ENCODE data around the gene RIN2.
A peak's percentile ranks its signal among the peaks of the same experiment; 100 is the strongest.
"Not testable (repeated sequence)": the region's sequence is repeated elsewhere in the genome, so short reads cannot be mapped to it uniquely, and the experiment has no call there.

The RIN2 gene

GRCh38 chr20:19739351-19739750 lies 18.7 kb upstream of the RIN2 start:
- no peak for DNase-seq (ENCODE audit: low spot score)

DNA sequence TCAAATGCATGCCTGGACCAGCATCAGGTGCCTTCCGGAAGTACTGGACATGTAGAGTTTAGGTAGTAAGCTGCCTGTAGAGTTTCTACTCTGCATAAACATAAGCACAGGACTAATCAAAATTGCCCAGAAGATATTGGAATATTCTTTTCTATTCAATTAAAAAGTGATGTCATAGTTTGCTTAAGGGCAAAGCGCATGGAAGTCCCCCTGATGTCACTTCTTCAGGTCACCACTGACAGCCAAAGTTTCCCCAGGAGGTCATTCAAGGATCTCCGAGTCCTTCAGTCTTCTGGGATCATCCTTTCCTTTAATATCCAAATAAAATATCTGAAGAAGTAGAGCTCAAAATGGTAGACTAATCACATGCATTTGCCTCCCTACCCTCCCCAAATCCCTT lies 17.5 kb upstream of the RIN2 start:
- no peak for DNase-seq (ENCODE audit: low spot score)

DNA sequence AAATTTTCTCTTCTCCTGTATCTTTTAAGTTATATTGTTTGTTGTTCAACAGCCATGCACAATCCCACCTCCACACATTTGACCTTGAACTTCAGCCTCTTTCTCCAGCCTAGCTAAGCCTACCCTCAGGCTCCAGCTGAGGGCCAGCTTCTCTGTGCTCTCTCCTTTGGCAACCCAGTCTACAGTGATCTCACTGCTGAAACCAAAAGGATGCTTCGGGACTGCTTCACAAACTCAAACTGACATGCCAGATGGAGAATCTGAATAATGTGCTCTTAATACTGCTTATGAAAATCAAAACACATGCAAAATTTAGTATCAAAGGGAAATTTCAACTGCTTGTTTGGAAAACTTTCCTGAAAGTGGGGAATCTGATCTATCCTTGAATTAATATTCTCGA lies 16.1 kb upstream of the RIN2 start:
- DNase-seq (ENCODE audit: low spot score): no peak

GRCh38 chr20:19742974-19743639 lies 15.0 kb upstream of the RIN2 start:
- DNase-seq (ENCODE audit: low spot score): no peak

DNA sequence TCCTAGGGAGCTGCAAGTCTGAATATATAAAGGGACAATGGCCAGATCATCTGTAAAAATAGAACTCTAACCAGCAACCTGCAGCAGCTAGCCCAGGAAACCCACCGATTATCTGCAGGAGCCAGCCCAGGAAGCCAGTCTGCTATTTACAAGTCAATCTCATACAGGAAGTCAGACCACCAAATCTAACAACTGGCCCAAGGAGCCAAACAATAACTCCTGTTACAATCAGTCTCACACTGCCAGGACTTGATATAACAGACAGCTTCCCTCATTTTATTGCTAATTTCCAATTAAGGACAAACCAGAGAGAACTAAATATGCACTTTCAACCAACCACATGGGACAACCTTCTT lies 14.4 kb upstream of the RIN2 start:
- DNase-seq (ENCODE audit: low spot score): no peak

DNA sequence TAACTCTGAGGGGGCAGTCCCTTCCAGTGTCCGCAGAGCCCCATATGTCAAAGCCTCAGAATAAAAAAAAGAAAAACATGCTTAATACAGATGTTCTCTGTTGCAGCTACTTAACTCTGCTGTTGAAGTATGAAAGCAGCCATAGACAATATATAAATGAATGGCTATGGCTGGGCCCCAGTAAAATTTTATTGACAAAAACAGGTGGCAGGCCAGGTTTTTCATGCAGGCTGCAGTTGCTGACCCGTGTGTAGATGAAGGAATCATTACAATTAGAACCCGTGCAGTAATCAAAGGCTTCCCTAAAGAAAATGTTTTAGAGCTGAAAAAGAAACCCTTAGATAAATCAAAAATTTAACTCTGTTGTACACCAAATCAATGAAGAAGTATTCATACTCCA lies 13.0 kb upstream of the RIN2 start:
- DNase-seq (ENCODE audit: low spot score): no peak

DNA sequence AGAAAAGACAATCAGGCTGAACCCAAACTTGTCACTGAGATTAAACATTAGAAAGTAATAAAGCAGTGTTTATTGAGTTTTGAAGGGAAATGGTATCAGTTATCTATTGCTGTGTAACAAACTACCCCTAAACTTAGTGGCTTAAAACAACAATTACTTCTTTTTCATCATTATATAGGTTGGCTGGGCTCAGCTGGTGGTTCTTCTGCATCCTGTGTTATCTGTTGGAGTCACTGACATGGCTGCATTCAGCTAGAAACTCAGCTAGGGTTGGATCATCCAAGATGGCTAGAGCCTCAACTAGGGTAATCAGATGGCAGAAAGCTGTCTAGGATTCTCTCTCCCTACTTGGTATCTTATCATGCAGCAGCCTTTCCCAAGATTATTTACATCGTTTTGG lies 12.5 kb upstream of the RIN2 start:
- no peak for DNase-seq (ENCODE audit: low spot score)

DNA sequence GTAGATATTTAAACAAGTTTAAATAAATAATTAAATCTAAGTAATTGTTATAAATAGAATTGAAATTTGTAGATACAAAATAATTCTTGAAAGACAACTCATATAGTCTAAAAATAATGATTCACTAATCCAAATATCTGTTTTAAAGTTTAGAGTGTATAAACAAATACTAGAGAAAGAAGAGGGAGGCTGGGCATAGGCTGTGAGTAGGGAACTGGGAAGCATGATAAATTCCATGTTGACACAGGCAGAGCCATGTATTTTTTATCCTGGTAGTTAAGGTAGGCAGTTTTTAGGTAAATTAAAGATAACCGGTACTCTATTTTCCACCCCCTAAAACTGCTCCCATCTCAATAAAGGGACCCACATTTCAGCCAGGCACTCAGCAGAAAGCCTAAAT lies 11.7 kb upstream of the RIN2 start:
- no peak for DNase-seq (ENCODE audit: low spot score)

DNA sequence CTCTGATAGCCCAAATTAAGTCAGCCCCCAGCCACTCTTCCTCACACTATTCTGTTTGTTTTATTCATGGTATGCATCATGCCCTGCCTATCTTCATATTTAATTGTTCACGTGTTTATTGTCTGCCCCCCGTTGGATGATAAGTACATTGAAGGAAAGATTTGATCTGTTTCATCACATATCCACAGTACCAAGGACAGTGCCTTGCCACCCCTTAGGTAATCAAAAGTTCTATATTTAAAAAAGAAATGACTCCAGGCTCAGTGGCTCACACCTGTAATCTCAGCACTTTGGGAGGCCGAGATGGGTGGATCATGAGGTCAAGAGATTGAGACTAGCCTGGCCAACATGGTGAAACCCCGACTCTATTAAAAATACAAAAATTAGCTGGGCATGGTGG lies 10.2 kb upstream of the RIN2 start:
- DNase-seq (ENCODE audit: low spot score): no peak

DNA sequence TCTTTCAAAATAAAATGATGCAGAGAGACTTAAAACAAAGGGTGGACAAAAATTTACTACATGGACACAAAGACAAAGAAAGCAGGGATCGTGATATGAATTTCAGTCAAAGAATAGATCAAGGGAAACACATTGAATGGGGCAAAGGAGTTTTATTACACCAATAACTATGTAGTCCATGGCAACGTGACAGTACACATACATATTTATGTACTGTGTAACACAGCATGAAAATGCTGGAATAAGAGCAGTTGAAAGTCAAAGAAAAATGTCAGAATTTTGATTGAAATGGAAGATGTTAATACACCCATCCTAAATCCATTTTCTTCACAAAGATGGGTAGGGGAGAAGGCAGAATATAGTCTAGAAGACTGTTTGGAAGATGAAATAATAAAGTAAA lies 9.4 kb upstream of the RIN2 start:
- no peak for DNase-seq (ENCODE audit: low spot score)

- peak; percentile 25 for DNase-seq (ENCODE audit: low spot score)
Observed at GRCh38 chr20:19749618-19750071, 8.4 kb upstream of the RIN2 start.

DNA sequence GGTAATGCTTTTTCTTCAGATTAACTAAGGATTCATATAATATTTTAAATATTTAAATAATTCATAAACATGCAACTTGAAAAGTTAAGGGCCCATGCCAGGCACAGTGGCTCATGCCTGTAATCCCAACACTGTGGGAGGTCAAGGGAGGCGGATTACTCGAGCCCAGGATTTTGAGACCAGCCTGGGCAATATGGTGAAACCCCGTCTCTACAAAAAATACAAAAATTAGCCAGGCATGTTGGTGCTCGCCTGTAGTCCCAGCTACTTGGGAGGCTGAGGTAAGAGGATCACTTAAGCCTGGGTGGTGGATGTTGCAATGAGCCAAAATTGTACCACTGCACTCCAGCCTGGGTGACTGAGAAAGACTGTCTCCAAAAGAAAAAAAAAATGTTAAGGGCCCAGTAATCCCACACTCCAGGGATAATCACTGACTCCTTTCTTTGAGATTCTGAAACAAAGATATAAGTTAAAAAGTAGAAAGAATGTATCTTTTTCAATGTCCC lies 7.9 kb upstream of the RIN2 start:
- DNase-seq (ENCODE audit: low spot score): no peak

- no peak for DNase-seq (ENCODE audit: low spot score)
Observed at GRCh38 chr20:19750907-19751636, 7.0 kb upstream of the RIN2 start.

GRCh38 chr20:19754201-19754600 lies 3.9 kb upstream of the RIN2 start:
- DNase-seq (ENCODE audit: low spot score): not testable (repeated sequence)

- no peak for DNase-seq (ENCODE audit: low spot score)
Observed at GRCh38 chr20:19756761-19757486, 1.1 kb upstream of the RIN2 start.

DNA sequence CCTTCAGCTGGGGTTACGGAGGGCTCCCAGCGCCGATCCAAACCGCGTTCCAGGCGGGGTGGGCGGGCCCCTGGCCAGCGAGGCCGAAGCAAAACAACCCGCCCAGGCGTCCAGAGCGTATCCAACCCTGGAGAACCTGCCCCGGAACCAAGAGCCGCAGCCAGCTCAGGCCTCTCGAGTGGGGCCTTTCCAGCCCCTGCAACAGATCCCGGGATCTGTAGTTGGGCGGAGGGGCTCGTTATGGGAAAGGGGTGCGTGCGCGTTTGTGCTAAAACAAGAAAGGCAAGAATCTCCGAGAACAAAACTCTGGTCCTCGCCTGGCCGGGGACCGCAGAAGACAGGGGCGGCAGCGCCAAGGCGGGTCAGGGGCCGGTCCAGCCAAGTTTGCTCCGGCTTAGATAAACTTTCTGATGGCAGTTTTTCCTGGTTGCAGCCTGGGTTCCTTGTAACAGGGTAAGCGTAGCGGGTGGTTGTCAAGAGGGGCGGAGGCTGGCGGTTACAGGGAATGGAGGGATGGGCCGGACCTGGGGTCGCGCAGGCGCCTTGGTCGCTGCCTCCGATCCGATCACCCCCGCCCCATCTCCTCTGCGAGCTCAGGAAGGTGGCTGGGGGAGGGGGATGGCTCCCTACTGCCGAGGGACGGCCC lies 448 bp upstream of the RIN2 start:
- DNase-seq (ENCODE audit: low spot score): peak; percentile 99

DNA sequence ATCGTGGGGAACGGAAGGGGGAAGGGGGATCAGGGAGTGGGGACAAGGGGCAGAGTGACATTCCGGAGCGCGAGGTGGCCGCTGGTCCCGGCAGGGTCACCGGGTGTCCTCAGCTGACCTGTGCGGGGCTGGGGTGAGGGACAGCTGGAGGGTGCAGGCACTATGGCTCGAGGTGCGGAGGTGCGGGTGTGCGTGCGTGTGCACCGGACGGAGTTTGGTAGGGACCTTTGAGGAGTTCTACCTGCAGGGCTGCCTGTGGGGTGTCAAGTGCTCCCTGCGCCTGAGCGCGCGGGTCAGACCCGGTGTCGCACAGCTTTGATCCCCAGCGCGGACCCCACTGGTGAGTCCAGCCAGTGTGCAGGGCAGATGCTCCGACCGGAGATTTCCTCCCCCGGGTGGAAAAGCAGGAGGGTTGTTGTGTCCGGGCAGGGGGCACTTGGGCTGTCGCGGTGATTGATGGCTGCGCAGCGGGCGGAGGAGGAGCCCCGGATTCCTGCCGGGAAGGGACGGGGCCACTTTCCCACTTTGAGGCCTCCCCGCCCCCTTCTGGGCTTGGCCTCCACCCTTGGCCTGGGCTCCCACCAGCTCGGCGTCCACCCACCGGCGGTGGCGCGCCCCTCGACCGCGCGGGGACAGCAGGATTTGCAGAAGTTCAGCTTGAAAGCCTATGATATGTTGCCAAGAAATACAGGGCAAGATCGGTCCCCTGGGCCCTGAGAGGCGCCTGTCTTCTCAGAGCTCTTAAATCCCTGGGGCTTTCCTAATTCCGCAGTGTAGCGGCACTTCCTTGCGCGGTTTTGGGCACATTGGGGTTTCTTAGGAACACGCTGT lies 658 bp downstream of the RIN2 start:
- peak; percentile 68 for DNase-seq (ENCODE audit: low spot score)

DNA sequence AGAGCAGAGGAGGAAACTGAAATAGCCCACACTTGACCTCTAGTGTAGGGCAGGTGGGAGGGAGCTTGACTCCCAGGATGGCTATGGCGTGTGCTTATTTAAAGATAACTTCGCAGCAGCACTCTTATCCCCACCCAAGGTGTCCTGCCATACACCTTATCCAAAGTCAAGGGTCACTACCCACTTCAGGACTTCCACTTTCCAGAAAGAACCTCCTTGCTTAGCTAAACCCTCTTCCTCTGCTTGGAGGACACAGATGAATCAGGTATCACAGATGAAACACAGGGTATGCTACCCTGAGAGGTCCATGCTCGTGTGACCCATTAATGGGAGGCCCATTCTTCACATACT lies 2.3 kb downstream of the RIN2 start:
- no peak for DNase-seq (ENCODE audit: low spot score)

DNA sequence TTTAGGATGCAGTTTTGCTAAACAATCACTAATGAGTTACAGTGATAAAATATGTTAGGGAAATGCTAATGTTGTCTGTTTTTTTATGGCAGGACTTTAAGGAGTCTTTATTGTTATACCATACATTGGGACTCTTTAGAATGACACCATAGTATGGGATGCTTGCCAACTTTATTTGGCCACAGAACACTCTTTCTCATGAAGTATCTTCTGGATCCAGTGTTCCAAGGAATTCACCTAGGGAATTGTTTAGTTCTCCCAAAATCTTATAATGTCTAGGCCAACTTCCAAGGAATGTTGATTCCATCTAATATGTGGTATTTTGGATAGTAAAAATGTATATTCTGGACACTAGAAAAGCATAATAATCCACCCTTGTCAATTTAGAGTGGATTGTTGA lies 3.3 kb downstream of the RIN2 start:
- no peak for DNase-seq (ENCODE audit: low spot score)

- no peak for DNase-seq (ENCODE audit: low spot score)
Observed at GRCh38 chr20:19761841-19762240, 3.8 kb downstream of the RIN2 start.

DNA sequence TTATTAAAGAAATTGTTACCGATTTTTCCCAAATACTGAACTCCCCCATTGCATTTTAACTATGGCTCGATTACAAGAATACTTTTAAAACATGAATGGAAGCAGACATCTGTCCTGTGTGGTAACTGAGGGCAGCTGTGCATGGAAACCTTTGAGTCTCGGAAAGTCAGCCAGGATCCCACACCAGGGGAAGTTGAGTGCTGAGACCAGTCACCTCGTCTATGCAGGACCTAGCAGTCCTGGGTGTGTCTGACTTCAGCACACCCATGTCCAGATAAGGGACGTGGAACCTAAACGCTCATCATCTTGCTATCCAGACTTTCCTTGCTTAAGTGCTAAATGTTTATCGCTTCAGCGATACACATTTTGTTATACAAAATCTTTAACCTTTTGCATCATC lies 6.1 kb downstream of the RIN2 start:
- no peak for DNase-seq (ENCODE audit: low spot score)

DNA sequence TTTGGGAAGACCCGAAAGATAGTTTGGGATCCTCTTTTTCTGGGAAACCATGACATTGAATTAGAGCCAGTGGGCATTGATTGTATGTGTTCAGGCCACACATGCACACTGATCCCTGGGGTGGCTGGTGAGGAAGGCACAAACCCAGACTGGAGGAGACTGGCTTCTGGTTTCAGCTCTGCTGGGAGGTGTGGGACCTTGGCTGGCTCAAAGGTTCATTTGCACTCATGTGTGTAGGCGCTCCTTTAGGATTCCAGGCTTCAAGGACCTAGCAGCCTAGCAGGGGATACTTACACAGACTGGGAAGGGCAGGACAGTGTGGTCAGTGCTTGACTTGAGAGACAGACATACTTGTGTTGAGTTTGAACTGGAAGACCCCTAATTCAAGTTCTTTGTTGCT lies 7.2 kb downstream of the RIN2 start:
- DNase-seq (ENCODE audit: low spot score): no peak
